Measurements from ENCODE around the gene TRAPPC3L. TPM values are rescaled to one million over a fixed set of nuclear protein-coding genes. Genes with fewer than 3 reads are reported as not detected.

TRAPPC3L gene
- total and polyA plus RNA-seq, 2 of the 8 experiments (the other 6 are each of a cell fraction or from before 2014, with no cell fraction given): not detected

GRCh38 chr6:116570856-116571682 is 25.6 kb upstream of the TRAPPC3L start, which contains the start of gene RWDD1 (continued):
- TF ChIP-seq MAX (IDR thresholded peaks at IDR 0.05) (peak; percentile 63), CHD2 (IDR thresholded peaks at IDR 0.05; ENCODE audit: low read length) (peak; percentile 85; the same call in 1 of the 2 replicates), HDAC2 (IDR thresholded peaks at IDR 0.05; ENCODE audit: borderline replicate concordance in 1 of 2, low read depth in 2 of 2, low read length in 2 of 2) (peak in 1 of 2 experiments; percentile 26; a peak in 1 of 4 replicates), HDAC6 (IDR thresholded peaks at IDR 0.05; ENCODE audit: low read depth, low read length) (no peak), JUND (IDR thresholded peaks at IDR 0.05; ENCODE audit: low read length) (0 out of 2 replicates have a peak, but pooled peaks have one; percentile 45), CBX8 (IDR thresholded peaks at IDR 0.05; ENCODE audit: borderline replicate concordance, low read depth, low read length) (no peak), BCL11A (IDR thresholded peaks at IDR 0.05; ENCODE audit: low read depth in 2 of 2, low read length in 2 of 2) (no peak), CEBPB (IDR thresholded peaks at IDR 0.05; ENCODE audit: low read depth, low read length) (0 out of 2 replicates have a peak, but pooled peaks have one; percentile 11), KDM1A (IDR thresholded peaks at IDR 0.05; ENCODE audit: borderline replicate concordance, low read length) (no peak), BRCA1 (IDR thresholded peaks at IDR 0.05; ENCODE audit: low read depth, low read length) (no peak; the same call in 1 of the 2 replicates), RAD21 (IDR thresholded peaks at IDR 0.05 in 1 of 2, conservative IDR thresholded peaks at IDR 0.05 in 1 of 2; ENCODE audit: low read depth in 2 of 2, low read length in 2 of 2) (peak in 1 of 2 experiments; percentile 21; a peak in 1 of 4 replicates), SUZ12 (IDR thresholded peaks at IDR 0.05; ENCODE audit: low read length) (no peak), POLR2AphosphoS5 (IDR thresholded peaks at IDR 0.05; ENCODE audit: low read depth, low read length) (peak; percentile 90), CBX5 (IDR thresholded peaks at IDR 0.05; ENCODE audit: low read depth, low read length) (no peak), NRF1 (IDR thresholded peaks at IDR 0.05; ENCODE audit: low read depth, low read length) (peak; percentile 77), MAFK (IDR thresholded peaks at IDR 0.05; ENCODE audit: low read depth, low read length) (no peak), YY1 (IDR thresholded peaks at IDR 0.05; ENCODE audit: low read depth, low read length) (peak; percentile 66; the same call in 1 of the 2 replicates), EP300 (IDR thresholded peaks at IDR 0.05; ENCODE audit: borderline replicate concordance in 1 of 2, low read depth in 2 of 2, low read length in 2 of 2) (0 out of 3 replicates have a peak, but pooled peaks of 1 of the 2 experiments have one; percentile 21), TAF1 (IDR thresholded peaks at IDR 0.05; ENCODE audit: low read depth, low read length) (peak; percentile 89)
- TF ChIP-seq, protein P1, sequence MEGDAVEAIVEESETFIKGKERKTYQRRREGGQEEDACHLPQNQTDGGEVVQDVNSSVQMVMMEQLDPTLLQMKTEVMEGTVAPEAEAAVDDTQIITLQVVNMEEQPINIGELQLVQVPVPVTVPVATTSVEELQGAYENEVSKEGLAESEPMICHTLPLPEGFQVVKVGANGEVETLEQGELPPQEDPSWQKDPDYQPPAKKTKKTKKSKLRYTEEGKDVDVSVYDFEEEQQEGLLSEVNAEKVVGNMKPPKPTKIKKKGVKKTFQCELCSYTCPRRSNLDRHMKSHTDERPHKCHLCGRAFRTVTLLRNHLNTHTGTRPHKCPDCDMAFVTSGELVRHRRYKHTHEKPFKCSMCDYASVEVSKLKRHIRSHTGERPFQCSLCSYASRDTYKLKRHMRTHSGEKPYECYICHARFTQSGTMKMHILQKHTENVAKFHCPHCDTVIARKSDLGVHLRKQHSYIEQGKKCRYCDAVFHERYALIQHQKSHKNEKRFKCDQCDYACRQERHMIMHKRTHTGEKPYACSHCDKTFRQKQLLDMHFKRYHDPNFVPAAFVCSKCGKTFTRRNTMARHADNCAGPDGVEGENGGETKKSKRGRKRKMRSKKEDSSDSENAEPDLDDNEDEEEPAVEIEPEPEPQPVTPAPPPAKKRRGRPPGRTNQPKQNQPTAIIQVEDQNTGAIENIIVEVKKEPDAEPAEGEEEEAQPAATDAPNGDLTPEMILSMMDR (IDR thresholded peaks at IDR 0.05; ENCODE audit: control extremely low read depth in 1 of 3, insufficient read depth in 1 of 3, low read depth in 1 of 3, low read length in 3 of 3): peak in 1 of 3 experiments; percentile 6; a peak in 1 of 4 replicates

Measured in H1 (cell line).